HFFc6 (cell line): ENCODE data around the gene PYM1. TPM values are rescaled to one million over a fixed set of nuclear protein-coding genes. Genes with fewer than 3 reads are reported as not detected.
A peak's percentile ranks its signal among the peaks of the same experiment; 100 is the strongest.

Experiments
- DNase-seq: peaks from one replicate; pipeline ENCODE4 v3.0.0-alpha.2; 2018
- H3K27ac Mint-ChIP-seq: 2 replicates; pipeline ENCODE4 v1.8.0; 2020; ENCODE audit warnings: mild to moderate bottlenecking, mixed read lengths
- H3K27me3 Mint-ChIP-seq: 2 replicates; pipeline ENCODE4 v1.8.0; 2021; ENCODE audit warnings: mild to moderate bottlenecking, moderate library complexity, mixed read lengths; ENCODE audit not compliant: insufficient read depth
- H3K36me3 Mint-ChIP-seq: 2 replicates; pipeline ENCODE4 v1.8.0; 2021; ENCODE audit warnings: low read depth, mixed read lengths
- H3K4me1 Mint-ChIP-seq: 2 replicates; pipeline ENCODE4 v1.8.0; 2020; ENCODE audit warnings: low read depth, mixed read lengths
- H3K4me3 Mint-ChIP-seq: 2 replicates; pipeline ENCODE4 v1.8.0; 2020; ENCODE audit warnings: mild to moderate bottlenecking, moderate library complexity, mixed read lengths
- H3K9me3 Mint-ChIP-seq: 2 replicates; pipeline ENCODE4 v1.8.0; 2020; ENCODE audit warnings: mild to moderate bottlenecking, mixed read lengths
- CTCF ChIP-seq: fragments of 200-600 bp; sonication (generic); IDR thresholded peaks from 2 replicates; pipeline ENCODE4 v1.5.0; 2021; ENCODE audit warnings: antibody characterized with exemption, mild to moderate bottlenecking
- total RNA-seq, 6 experiments: library from RNA; stranded (reverse); fragmentation: NEBNext Ultra II Directional; extraction: Animal tissue kit (Norgen Biotek cat#: 25700); gene quantifications; 2 replicates in 1 of 6; 3 replicates in 5 of 6; pipeline ENCODE4 v1.2.3, GENCODE V29; 2021

Gene PYM1
- total RNA-seq, 6 experiments from 2014 or later, result 25.0 to 32.3 (median 28.3) TPM

DNA sequence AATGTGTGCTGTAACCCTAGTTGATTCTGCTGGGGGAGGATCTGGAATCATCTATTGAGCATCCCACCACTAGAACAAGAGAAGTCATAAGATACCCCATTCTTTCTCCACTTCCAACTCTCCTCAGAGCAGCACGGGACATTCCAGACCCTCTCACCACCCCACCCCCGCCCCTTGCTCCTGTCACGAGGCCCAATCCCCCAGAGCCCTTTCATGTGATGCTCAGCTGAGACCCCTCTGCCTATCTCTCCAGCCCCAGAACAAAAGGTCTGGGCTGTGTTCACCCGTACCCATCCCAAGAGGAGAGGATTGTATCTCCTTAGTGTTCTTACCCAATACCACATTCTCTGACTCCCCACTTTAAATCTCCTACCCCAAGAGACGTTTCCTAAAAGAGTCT is 37.5 kb upstream of the PYM1 start:
- H3K4me1 Mint-ChIP-seq, result peaks cover 41% of the 10 kb centered on the region
- no peak overlapping the region for H3K4me3 Mint-ChIP-seq
- peaks cover under 1% of the 10 kb centered on the region; the same call in 1 of the 2 replicates for H3K36me3 Mint-ChIP-seq
- no peaks in the 10 kb centered on the region for H3K9me3 Mint-ChIP-seq
- no peaks in the 10 kb centered on the region; the same call in none of the 2 replicates for H3K27me3 Mint-ChIP-seq
- no peak overlapping the region for H3K27ac Mint-ChIP-seq
- no peak for TF ChIP-seq CTCF
- DNase-seq, result no peak

DNA sequence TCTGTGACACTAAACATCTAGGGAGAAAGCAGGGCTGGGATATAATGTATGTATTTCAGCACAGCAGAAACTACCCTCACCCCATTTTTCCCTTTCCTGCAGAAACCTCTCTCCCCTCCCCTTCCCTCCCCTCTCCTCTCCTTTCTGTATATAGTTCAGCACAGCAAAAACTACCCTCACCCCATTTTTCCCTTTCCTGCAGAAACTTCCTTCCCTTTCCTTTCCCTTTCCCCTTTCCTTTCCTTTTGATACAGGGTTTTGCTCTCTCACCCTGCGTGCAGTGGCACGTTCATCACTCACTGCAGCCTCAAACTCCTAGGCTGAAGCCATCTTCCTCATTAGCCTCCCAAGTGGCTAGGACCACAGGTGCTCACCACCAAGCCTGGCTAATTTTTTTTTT is 36.1 kb upstream of the PYM1 start:
- Mint-ChIP-seq H3K27ac (no peak overlapping the region), H3K27me3 (no peaks in the 10 kb centered on the region; the same call in none of the 2 replicates), H3K4me3 (no peak overlapping the region), H3K4me1 (peaks cover 31% of the 10 kb centered on the region), H3K36me3 (no peaks in the 10 kb centered on the region), H3K9me3 (no peaks in the 10 kb centered on the region)
- TF ChIP-seq CTCF, result no peak
- no peak for DNase-seq

- no peaks in the 10 kb centered on the region for H3K9me3 Mint-ChIP-seq
- no peak for TF ChIP-seq CTCF
- DNase-seq, result no peak
- H3K4me1 Mint-ChIP-seq, result peaks cover 12% of the 10 kb centered on the region
- H3K27me3 Mint-ChIP-seq, result peaks cover 1% of the 10 kb centered on the region
- no peak overlapping the region for H3K4me3 Mint-ChIP-seq
- H3K36me3 Mint-ChIP-seq, result no peaks in the 10 kb centered on the region; the same call in 1 of the 2 replicates
- H3K27ac Mint-ChIP-seq, result no peak overlapping the region
These were observed 29.6 kb upstream of the PYM1 start for GRCh38 chr12:55957106-55957859.

DNA sequence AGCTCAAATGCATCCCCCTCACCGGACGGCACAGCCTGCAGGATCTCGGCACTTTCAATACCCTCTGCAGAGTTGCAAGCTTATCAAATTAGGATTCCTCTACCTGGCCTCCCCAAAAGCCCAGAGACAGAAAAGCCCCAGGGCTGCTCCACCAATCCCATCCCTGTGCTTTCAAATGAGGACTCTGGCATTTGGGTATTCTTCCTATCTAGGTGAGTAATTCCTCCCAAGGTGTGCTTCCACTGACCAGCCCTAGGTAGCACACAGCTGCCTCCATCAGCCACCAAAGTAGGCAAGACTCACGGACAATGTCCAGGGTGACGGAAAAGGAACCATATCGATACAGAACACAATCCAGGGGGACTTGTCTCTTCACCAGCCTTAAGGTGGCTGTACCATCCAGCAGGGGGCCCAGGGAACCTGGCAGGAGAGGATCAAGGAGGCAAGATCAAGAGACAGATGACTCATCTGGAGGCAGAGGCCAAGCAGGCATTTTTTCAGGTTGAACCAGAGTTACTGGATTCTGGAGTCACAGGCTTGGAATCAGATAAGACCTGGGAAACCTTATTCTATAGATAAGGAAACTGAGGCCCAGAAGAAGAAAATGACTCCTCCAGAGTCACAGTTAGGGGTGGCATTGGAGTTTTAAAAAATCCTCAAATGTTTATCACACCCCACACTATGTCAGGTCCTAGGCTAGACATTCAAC is 28.3 kb upstream of the PYM1 start:
- peak; percentile 77 for DNase-seq
- H3K4me3 Mint-ChIP-seq, result no peak overlapping the region
- H3K27me3 Mint-ChIP-seq, result peaks cover 1% of the 10 kb centered on the region; the same call in 1 of the 2 replicates
- peak overlapping the region; percentile 43 for H3K27ac Mint-ChIP-seq
- no peaks in the 10 kb centered on the region for H3K9me3 Mint-ChIP-seq
- peaks cover 10% of the 10 kb centered on the region for H3K36me3 Mint-ChIP-seq
- TF ChIP-seq CTCF, result peak; percentile 78
- peaks cover 12% of the 10 kb centered on the region for H3K4me1 Mint-ChIP-seq

GRCh38 chr12:55955344-55955743 is 27.6 kb upstream of the PYM1 start:
- Mint-ChIP-seq H3K4me1 (peaks cover 12% of the 10 kb centered on the region), H3K36me3 (peaks cover 10% of the 10 kb centered on the region), H3K27ac (0 out of 2 replicates have a peak overlapping the region, but pooled peaks have one; percentile 50), H3K27me3 (peaks cover 1% of the 10 kb centered on the region; the same call in 1 of the 2 replicates), H3K4me3 (no peak overlapping the region), H3K9me3 (no peaks in the 10 kb centered on the region)
- DNase-seq, result no peak
- no peak for TF ChIP-seq CTCF
